Astrocyte of the cerebellum (primary cell): ENCODE measurements around the gene GALNT14.

Experiments
- DNase-seq: peaks from one replicate; pipeline ENCODE4 v3.0.0-alpha.2; 2011; ENCODE audit warnings: low read depth
- H3K4me3 ChIP-seq: 2 replicates; pipeline ENCODE4 v1.5.1; 2011; ENCODE audit warnings: mild to moderate bottlenecking, low read depth, low read length, moderate library complexity
- in situ Hi-C: cut with HindIII; loops from 2 replicates; pipeline ENCODE4 v1.10.0; 2017; ENCODE audit warnings: low sequenced_read_pairs
- TF ChIP-seq, protein P1 (sequence below): IDR thresholded peaks from 2 replicates; pipeline ENCODE4 v1.5.1; 2012; ENCODE audit warnings: low read length, low read depth, moderate library complexity, mild to moderate bottlenecking; ENCODE audit errors: missing control alignments

GALNT14 gene

DNA sequence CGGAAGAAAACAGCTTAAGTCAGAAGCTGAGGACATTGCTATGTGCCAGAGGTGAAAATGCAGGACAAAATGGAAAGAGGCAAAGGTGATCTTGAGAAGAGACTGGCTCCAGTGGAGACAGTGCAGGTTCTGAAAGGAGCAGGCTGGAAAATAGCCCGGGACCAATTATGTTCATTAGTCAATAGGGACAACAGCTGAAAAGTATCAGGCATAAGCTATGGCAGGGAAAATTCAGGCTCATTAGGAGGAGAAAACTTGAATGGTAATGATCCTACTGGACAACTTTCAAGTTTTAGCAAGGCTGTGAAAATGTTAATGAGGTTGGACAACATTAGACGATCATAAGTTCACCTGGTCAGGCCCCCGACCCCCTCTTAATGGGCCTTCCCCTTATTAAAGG lies 60.2 kb downstream of the GALNT14 start:
- no peak for DNase-seq
- no peak overlapping the region for H3K4me3 ChIP-seq
- TF ChIP-seq, protein P1, sequence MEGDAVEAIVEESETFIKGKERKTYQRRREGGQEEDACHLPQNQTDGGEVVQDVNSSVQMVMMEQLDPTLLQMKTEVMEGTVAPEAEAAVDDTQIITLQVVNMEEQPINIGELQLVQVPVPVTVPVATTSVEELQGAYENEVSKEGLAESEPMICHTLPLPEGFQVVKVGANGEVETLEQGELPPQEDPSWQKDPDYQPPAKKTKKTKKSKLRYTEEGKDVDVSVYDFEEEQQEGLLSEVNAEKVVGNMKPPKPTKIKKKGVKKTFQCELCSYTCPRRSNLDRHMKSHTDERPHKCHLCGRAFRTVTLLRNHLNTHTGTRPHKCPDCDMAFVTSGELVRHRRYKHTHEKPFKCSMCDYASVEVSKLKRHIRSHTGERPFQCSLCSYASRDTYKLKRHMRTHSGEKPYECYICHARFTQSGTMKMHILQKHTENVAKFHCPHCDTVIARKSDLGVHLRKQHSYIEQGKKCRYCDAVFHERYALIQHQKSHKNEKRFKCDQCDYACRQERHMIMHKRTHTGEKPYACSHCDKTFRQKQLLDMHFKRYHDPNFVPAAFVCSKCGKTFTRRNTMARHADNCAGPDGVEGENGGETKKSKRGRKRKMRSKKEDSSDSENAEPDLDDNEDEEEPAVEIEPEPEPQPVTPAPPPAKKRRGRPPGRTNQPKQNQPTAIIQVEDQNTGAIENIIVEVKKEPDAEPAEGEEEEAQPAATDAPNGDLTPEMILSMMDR = no peak
- in situ Hi-C loops = no loop called here

GRCh38 chr2:31075941-31076590 lies 62.2 kb downstream of the GALNT14 start:
- no peak for DNase-seq
- in situ Hi-C loops = no loop called here
- no peak overlapping the region for H3K4me3 ChIP-seq
- TF ChIP-seq, protein P1 = no peak

DNA sequence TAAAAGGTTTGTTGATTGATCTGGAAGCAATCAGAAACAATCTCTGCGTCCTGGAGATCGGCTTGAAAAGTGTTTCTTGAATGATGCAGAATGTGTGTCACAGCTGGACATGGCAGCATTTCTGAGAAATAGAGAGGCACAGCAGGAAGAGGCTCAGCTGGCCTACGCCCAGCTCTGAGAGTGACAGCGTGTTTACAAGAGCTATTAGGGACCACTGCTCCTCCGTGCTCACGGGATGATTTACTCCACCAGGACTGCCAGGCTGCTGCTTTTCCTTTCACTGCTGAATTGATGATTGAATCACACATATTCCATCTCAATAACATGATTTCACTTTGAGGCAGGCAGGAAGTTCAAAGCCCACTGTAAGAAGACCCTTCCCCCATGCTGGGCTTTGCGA lies 62.8 kb downstream of the GALNT14 start:
- TF ChIP-seq, protein P1 = no peak
- no peak for DNase-seq
- in situ Hi-C loops = no loop called here
- H3K4me3 ChIP-seq = no peak overlapping the region

DNA sequence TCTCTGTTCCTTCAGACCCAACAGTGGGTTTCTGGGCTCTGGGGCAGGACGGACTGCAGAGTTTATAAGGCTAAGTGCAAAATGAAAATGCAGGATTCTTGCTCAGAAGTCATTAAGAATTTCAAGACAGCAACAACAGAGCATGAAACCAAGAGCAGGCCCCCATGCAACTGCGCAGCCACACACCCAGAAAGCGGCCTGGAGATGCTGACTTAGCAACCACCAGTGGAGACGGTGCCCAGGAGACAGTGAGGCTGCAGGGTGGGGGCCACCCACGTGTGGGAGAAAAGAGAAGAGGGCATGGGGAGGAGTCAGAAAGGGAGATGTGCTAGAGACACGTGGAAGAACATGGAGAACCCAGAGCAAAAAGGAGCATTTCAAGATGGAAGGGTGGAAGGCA lies 66.5 kb downstream of the GALNT14 start:
- no peak overlapping the region for H3K4me3 ChIP-seq
- in situ Hi-C loops = no loop called here
- no peak for DNase-seq
- TF ChIP-seq, protein P1 = no peak

DNA sequence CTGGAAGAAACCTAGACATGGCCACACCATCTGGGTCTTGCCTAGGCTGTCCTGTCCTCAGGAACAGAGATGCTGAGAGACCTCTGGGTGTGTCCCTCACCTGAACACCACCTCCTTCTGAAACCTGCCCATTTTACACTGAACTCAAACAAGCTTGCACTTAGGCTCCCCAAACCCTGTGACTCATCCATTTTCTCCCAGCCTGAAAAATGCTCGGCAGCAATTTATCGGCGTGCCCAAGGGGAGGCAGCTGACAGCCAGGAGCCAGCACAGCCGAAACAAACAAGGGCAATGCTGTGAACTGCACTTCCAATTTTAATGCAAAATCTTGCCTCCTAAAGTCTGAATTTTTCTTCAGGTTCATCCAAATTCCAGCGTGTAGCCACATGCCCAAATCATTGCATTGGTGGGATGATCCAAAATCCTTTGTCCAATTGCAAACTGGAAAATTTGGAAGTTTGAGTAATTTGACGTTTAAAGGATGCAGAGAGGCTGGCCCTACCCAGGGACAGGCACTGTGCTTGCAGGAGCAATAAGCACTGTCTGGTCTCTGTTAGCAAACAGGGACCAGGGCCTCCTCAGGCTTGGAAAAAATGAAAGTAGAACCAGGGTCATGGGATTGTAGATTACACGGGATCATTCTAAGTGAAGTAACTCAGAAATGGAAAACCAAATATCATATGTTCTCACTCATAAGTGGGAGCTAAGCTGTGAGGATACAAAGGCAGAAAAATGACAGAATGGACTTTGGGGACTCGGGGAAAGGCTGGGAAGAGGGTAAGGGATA lies 67.7 kb downstream of the GALNT14 start:
- in situ Hi-C loops = no loop called here
- DNase-seq = no peak
- TF ChIP-seq, protein P1 = no peak
- H3K4me3 ChIP-seq = no peak overlapping the region

DNA sequence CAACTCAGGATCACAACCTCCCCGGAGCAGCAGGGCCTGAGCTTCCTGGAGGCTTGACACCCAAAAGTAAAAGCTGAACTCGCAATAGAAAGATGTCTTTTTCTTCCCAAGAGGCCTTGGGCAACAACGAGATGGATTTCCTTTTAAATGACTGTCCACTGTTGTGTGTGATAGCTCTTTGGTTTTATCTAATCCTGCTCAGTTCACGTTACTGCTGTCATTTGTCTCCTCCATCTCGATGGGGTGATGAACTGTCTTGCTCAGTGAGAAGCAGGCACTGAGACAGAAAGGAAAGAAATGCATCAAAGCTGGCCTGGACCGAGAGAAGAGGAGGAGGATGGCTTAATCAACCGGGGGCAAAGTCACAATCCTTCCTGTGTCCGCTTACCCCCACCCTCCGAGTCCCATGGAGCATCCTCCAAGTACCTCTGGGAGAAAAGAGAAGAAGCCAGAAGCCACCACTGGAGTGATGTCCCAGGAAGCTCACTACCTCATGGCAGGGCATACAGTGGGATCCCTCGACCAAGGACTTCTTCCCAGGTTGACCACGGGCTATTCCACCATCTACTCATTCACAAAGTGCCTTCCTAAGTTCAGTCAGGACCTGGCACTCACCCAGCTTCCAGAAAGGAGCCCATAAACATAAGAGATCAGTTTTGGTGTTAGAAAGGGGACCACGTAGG lies 68.5 kb downstream of the GALNT14 start:
- TF ChIP-seq, protein P1 = no peak
- in situ Hi-C loops = no loop called here
- no peak overlapping the region for H3K4me3 ChIP-seq
- DNase-seq = no peak
